Erythroblast (primary cell): ENCODE measurements around the gene CHST10.

ENCODE experiments used
- DNase-seq, 2 experiments: peaks; one replicate each; lab custom pipeline; 2025; lab: John Stamatoyannopoulos, UW
- GATA1 ChIP-seq: IDR thresholded peaks from 2 replicates; pipeline ENCODE4 v1.6.1; 2011; ENCODE audit warnings: low read depth, mild to moderate bottlenecking, control low read depth, low read length, moderate library complexity
- POLR2A ChIP-seq: IDR thresholded peaks from 2 replicates; pipeline ENCODE4 v1.6.1; 2011; ENCODE audit warnings: mild to moderate bottlenecking, low read length

CHST10 gene

GRCh38 chr2:100424277-100424875 is 6.9 kb upstream of the CHST10 start:
- no peak for DNase-seq
- TF ChIP-seq POLR2A, result no peak
- TF ChIP-seq GATA1, result no peak

GRCh38 chr2:100423631-100424030 is 6.2 kb upstream of the CHST10 start:
- TF ChIP-seq GATA1 (no peak), POLR2A (no peak)
- DNase-seq, result no peak

- TF ChIP-seq POLR2A (no peak), GATA1 (no peak)
- peak; percentile 9 to 22 for DNase-seq
Measured at GRCh38 chr2:100422320-100423055, 5.0 kb upstream of the CHST10 start.

- no peak for TF ChIP-seq POLR2A
- TF ChIP-seq GATA1, result no peak
- DNase-seq, result no peak
Measured at GRCh38 chr2:100419915-100420314, 2.4 kb upstream of the CHST10 start.

GRCh38 chr2:100418406-100418962 is 1.0 kb upstream of the CHST10 start:
- no peak for TF ChIP-seq GATA1
- no peak for TF ChIP-seq POLR2A
- DNase-seq, result peak in 1 of 2 experiments; percentile 11

GRCh38 chr2:100417711-100418124 is 250 bp upstream of the CHST10 start:
- no peak for DNase-seq

GRCh38 chr2:100416397-100416934 is 1.0 kb downstream of the CHST10 start:
- peak in 1 of 2 experiments; percentile 47 for DNase-seq
- TF ChIP-seq GATA1, result no peak
- TF ChIP-seq POLR2A, result no peak

More at GRCh38 chr2:100417711-100418124, 250 bp upstream of the CHST10 start:
- TF ChIP-seq POLR2A (no peak), GATA1 (no peak)

GRCh38 chr2:100413571-100413970 is 3.9 kb downstream of the CHST10 start:
- no peak for DNase-seq
- TF ChIP-seq POLR2A, result no peak
- TF ChIP-seq GATA1, result no peak

GRCh38 chr2:100412881-100413321 is 4.6 kb downstream of the CHST10 start:
- no peak for TF ChIP-seq GATA1
- no peak for TF ChIP-seq POLR2A
- DNase-seq, result no peak

GRCh38 chr2:100412466-100412865 is 5.0 kb downstream of the CHST10 start:
- no peak for DNase-seq
- no peak for TF ChIP-seq GATA1
- no peak for TF ChIP-seq POLR2A

- TF ChIP-seq GATA1 (no peak), POLR2A (no peak)
- DNase-seq, result no peak
Measured at GRCh38 chr2:100411841-100412292, 5.6 kb downstream of the CHST10 start.

GRCh38 chr2:100409975-100410647 is 7.4 kb downstream of the CHST10 start:
- no peak for DNase-seq
- no peak for TF ChIP-seq POLR2A
- no peak for TF ChIP-seq GATA1

GRCh38 chr2:100409461-100409860 is 8.0 kb downstream of the CHST10 start:
- no peak for DNase-seq
- TF ChIP-seq POLR2A (no peak), GATA1 (no peak)
